ENCODE measurements around the gene LRP1B. TPM values are rescaled to one million over a fixed set of nuclear protein-coding genes. Genes with fewer than 3 reads are reported as not detected.

Gene LRP1B
- total and polyA plus RNA-seq, 2 donors (not counting 1 experiment from before 2014, with no cell fraction given) = not detected

- ATAC-seq (ENCODE audit: low read depth) (no peak), DNase-seq (no peak)
- Histone ChIP-seq H3K79me2 (ENCODE audit: control insufficient read depth, insufficient read depth, low read length) (no peaks in the 10 kb centered on the region), H4K20me1 (ENCODE audit: control insufficient read depth, insufficient read depth, low read length, poor library complexity, severe bottlenecking) (no peaks in the 10 kb centered on the region), H2AFZ (ENCODE audit: insufficient read depth, low read depth, low read length, poor library complexity, severe bottlenecking) (no peak overlapping the region), H3K4me3 (ENCODE audit: control extremely low read depth in 1 of 5, extremely low read depth in 1 of 5, insufficient read depth in 1 of 5, low read depth in 2 of 5, low read length in 4 of 5) (no peak overlapping the region), H3K9ac (ENCODE audit: low read length) (no peak overlapping the region), H3K4me1 (ENCODE audit: control insufficient read depth in 2 of 2, insufficient read depth in 2 of 2, low read length in 2 of 2) (no peaks in the 10 kb centered on the region), H3K4me2 (replicated peaks; ENCODE audit: low read depth, low read length, poor library complexity, severe bottlenecking) (no peak overlapping the region), H3K27ac (ENCODE audit: low read length in 2 of 2) (no peak overlapping the region), H3K9me3 (ENCODE audit: control extremely low read depth in 1 of 3, control insufficient read depth in 2 of 3, insufficient read depth in 1 of 3, low read length in 2 of 3) (no peaks in the 10 kb centered on the region), H3K27me3 (replicated peaks in 1 of 4; ENCODE audit: control extremely low read depth in 1 of 4, control insufficient read depth in 3 of 4, insufficient read depth in 4 of 4, low read length in 3 of 4) (no peaks in the 10 kb centered on the region), H3K36me3 (replicated peaks in 1 of 2; ENCODE audit: control extremely low read depth in 1 of 2, control insufficient read depth in 1 of 2, extremely low read depth in 1 of 2, insufficient read depth in 2 of 2, low read length in 1 of 2) (no peaks in the 10 kb centered on the region)
- POLR2A ChIA-PET = no interaction called here
- Mint-ChIP-seq H3K27me3 (no peaks in the 10 kb centered on the region), H3K9me3 (ENCODE audit: insufficient read depth) (no peaks in the 10 kb centered on the region), H3K27ac (no peak overlapping the region), H3K4me1 (no peaks in the 10 kb centered on the region), H3K4me3 (no peak overlapping the region)
- no CpG with 5 or more reads among the region's 2 CpGs for WGBS (ENCODE audit: insufficient coverage)
- TF ChIP-seq CTCF (IDR thresholded peaks at IDR 0.05) (no peak), EZH2 (IDR thresholded peaks at IDR 0.05; ENCODE audit: borderline replicate concordance, insufficient read depth, low read depth, low read length, poor library complexity, severe bottlenecking) (no peak)
- CTCF ChIA-PET = no interaction called here
- intact Hi-C loops (cut with micrococcal nuclease) = no loop called here
Observed at GRCh38 chr2:141767051-141767450, 363.8 kb downstream of the LRP1B start.

- Histone ChIP-seq H3K36me3 (replicated peaks in 1 of 2; ENCODE audit: control extremely low read depth in 1 of 2, control insufficient read depth in 1 of 2, extremely low read depth in 1 of 2, insufficient read depth in 2 of 2, low read length in 1 of 2) (no peaks in the 10 kb centered on the region), H3K27ac (ENCODE audit: low read length in 2 of 2) (no peak overlapping the region), H3K9me3 (ENCODE audit: control extremely low read depth in 1 of 3, control insufficient read depth in 2 of 3, insufficient read depth in 1 of 3, low read length in 2 of 3) (no peaks in the 10 kb centered on the region), H3K4me3 (ENCODE audit: control extremely low read depth in 1 of 5, extremely low read depth in 1 of 5, insufficient read depth in 1 of 5, low read depth in 2 of 5, low read length in 4 of 5) (no peak overlapping the region), H3K27me3 (replicated peaks in 1 of 4; ENCODE audit: control extremely low read depth in 1 of 4, control insufficient read depth in 3 of 4, insufficient read depth in 4 of 4, low read length in 3 of 4) (no peaks in the 10 kb centered on the region), H3K4me2 (replicated peaks; ENCODE audit: low read depth, low read length, poor library complexity, severe bottlenecking) (no peak overlapping the region), H3K79me2 (ENCODE audit: control insufficient read depth, insufficient read depth, low read length) (no peaks in the 10 kb centered on the region), H3K9ac (ENCODE audit: low read length) (no peak overlapping the region), H3K4me1 (ENCODE audit: control insufficient read depth in 2 of 2, insufficient read depth in 2 of 2, low read length in 2 of 2) (no peaks in the 10 kb centered on the region), H4K20me1 (ENCODE audit: control insufficient read depth, insufficient read depth, low read length, poor library complexity, severe bottlenecking) (no peaks in the 10 kb centered on the region), H2AFZ (ENCODE audit: insufficient read depth, low read depth, low read length, poor library complexity, severe bottlenecking) (no peak overlapping the region)
- H3K27me3 Mint-ChIP-seq = no peaks in the 10 kb centered on the region
- H3K4me1 Mint-ChIP-seq = no peaks in the 10 kb centered on the region
- WGBS (ENCODE audit: insufficient coverage) = 33% methylated on average over 1 of the region's 2 CpGs
- intact Hi-C loops (cut with micrococcal nuclease) = no loop called here
- DNase-seq (no peak), ATAC-seq (ENCODE audit: low read depth) (no peak)
- ChIA-PET POLR2A (no interaction called here), CTCF (no interaction called here)
- H3K27ac Mint-ChIP-seq = no peak overlapping the region
- TF ChIP-seq EZH2 (IDR thresholded peaks at IDR 0.05; ENCODE audit: borderline replicate concordance, insufficient read depth, low read depth, low read length, poor library complexity, severe bottlenecking) = no peak
- TF ChIP-seq CTCF (IDR thresholded peaks at IDR 0.05) = no peak
- no peak overlapping the region for H3K4me3 Mint-ChIP-seq
- H3K9me3 Mint-ChIP-seq (ENCODE audit: insufficient read depth) = no peaks in the 10 kb centered on the region
Observed at GRCh38 chr2:141766225-141766624, 364.6 kb downstream of the LRP1B start.
